IMR-90 (cell line): Measurements from ENCODE around the gene CXXC4. TPM values are rescaled to one million over a fixed set of nuclear protein-coding genes. Genes with fewer than 3 reads are reported as not detected.

Experiments
- ATAC-seq: fragments of 200-7000 bp; cut with Tn5 transposase; 2 replicates; pipeline ENCODE4 v1.9.1; 2020; ENCODE audit warnings: low read depth, mild to moderate bottlenecking, moderate library complexity
- BruUV-seq: library from RNA; stranded (reverse); fragments of 400-500 nt; replicated peaks from 2 replicates; lab custom pipeline; 2021; lab: Mats Ljungman, UMichigan
- CTCF ChIA-PET: fragments of 300-600 bp; formaldehyde crosslinking; extraction: SDS; loops from one replicate; lab custom pipeline; 2021; ENCODE audit warnings: antibody characterized with exemption; lab: Yijun Ruan, JAX
- POLR2A ChIA-PET: fragments of 300-600 bp; sonication (Branson Sonifier 250); formaldehyde crosslinking; loops from one replicate; lab custom pipeline; 2022; ENCODE audit warnings: antibody characterized with exemption; ENCODE audit not compliant: unreplicated experiment; lab: Charles Lee
- DNase-seq: peaks from one replicate; pipeline ENCODE4 v3.0.0; 2013
- H2AFZ ChIP-seq: replicated peaks from 2 replicates; pipeline ENCODE3; 2013; ENCODE audit warnings: low read length, mild to moderate bottlenecking; ENCODE audit not compliant: poor library complexity
- H2AK5ac ChIP-seq: 2 replicates; pipeline ENCODE4 v1.6.1; 2013; ENCODE audit warnings: low read depth, low read length, inconsistent platforms
- H2AK9ac ChIP-seq: replicated peaks from 2 replicates; pipeline ENCODE3; 2013; ENCODE audit warnings: mild to moderate bottlenecking, low read depth, low read length, moderate library complexity; ENCODE audit not compliant: poor library complexity
- H2BK120ac ChIP-seq: 2 replicates; pipeline ENCODE4 v1.6.1; 2013; ENCODE audit warnings: low read depth, low read length, inconsistent platforms
- H2BK15ac ChIP-seq: 3 replicates; pipeline ENCODE4 v1.6.1; 2013; ENCODE audit warnings: low read depth, low read length, inconsistent platforms
- H2BK20ac ChIP-seq: 2 replicates; pipeline ENCODE4 v1.6.1; 2013; ENCODE audit warnings: low read depth, mild to moderate bottlenecking, inconsistent platforms, low read length, moderate library complexity
- H2BK5ac ChIP-seq: 2 replicates; pipeline ENCODE4 v1.6.1; 2013; ENCODE audit warnings: mild to moderate bottlenecking, low read depth, low read length, inconsistent platforms; ENCODE audit not compliant: poor library complexity, severe bottlenecking
- H3K14ac ChIP-seq: replicated peaks from 2 replicates; pipeline ENCODE4 v1.6.1; 2013; ENCODE audit warnings: low read depth, low read length, inconsistent platforms
- H3K18ac ChIP-seq: 2 replicates; pipeline ENCODE4 v1.6.1; 2013; ENCODE audit warnings: low read depth, low read length, control low read depth
- H3K23ac ChIP-seq: 2 replicates; pipeline ENCODE4 v1.6.1; 2013; ENCODE audit warnings: low read depth, low read length, inconsistent platforms
- H3K27ac ChIP-seq: 2 replicates; pipeline ENCODE4 v1.5.1; 2013; ENCODE audit warnings: mild to moderate bottlenecking, control low read depth, low read length; ENCODE audit not compliant: insufficient read depth
- H3K27me3 ChIP-seq: 2 replicates; pipeline ENCODE4 v1.6.1; 2013; ENCODE audit warnings: low read length; ENCODE audit not compliant: control insufficient read depth, insufficient read depth
- H3K36me3 ChIP-seq: 2 replicates; pipeline ENCODE4 v1.6.1; 2013; ENCODE audit warnings: low read length, mixed read lengths; ENCODE audit not compliant: control insufficient read depth, insufficient read depth
- H3K4ac ChIP-seq: 2 replicates; pipeline ENCODE4 v1.6.1; 2013; ENCODE audit warnings: low read depth, low read length, inconsistent platforms
- H3K4me1 ChIP-seq: 2 replicates; pipeline ENCODE4 v1.6.1; 2013; ENCODE audit warnings: low read length, mixed read lengths; ENCODE audit not compliant: control insufficient read depth, insufficient read depth
- H3K4me2 ChIP-seq: 2 replicates; pipeline ENCODE4 v1.6.1; 2013; ENCODE audit warnings: low read depth, mild to moderate bottlenecking, control low read depth, low read length, moderate library complexity
- H3K4me3 ChIP-seq: 2 replicates; pipeline ENCODE4 v1.5.1; 2013; ENCODE audit warnings: low read depth, mild to moderate bottlenecking, control low read depth, low read length, moderate library complexity; ENCODE audit not compliant: insufficient read depth
- H3K56ac ChIP-seq: 2 replicates; pipeline ENCODE4 v1.6.1; 2013; ENCODE audit warnings: low read length, inconsistent platforms; ENCODE audit not compliant: insufficient read depth; ENCODE audit errors: extremely low read depth
- H3K79me1 ChIP-seq, 2 experiments: 2 replicates each; pipeline ENCODE4 v1.6.1; 2013; ENCODE audit warnings: low read length in 2 of 2, inconsistent platforms in 1 of 2, low read depth in 1 of 2
- H3K9ac ChIP-seq: 2 replicates; pipeline ENCODE4 v1.6.1; 2013; ENCODE audit warnings: low read depth, low read length, control low read depth
- H3K9me1 ChIP-seq: 2 replicates; pipeline ENCODE4 v1.6.1; 2013; ENCODE audit warnings: low read length, inconsistent platforms; ENCODE audit not compliant: insufficient read depth
- H3K9me3 ChIP-seq: 2 replicates; pipeline ENCODE4 v1.6.1; 2013; ENCODE audit warnings: low read length; ENCODE audit not compliant: control insufficient read depth, insufficient read depth
- H4K20me1 ChIP-seq: 2 replicates; pipeline ENCODE4 v1.6.1; 2013; ENCODE audit warnings: low read length, inconsistent platforms; ENCODE audit not compliant: insufficient read depth
- H4K5ac ChIP-seq: 2 replicates; pipeline ENCODE4 v1.6.1; 2013; ENCODE audit warnings: mild to moderate bottlenecking, low read depth, low read length, control low read depth
- H4K8ac ChIP-seq, 2 experiments: 2 replicates each; pipeline ENCODE4 v1.6.1; 2013; ENCODE audit warnings: low read depth in 2 of 2, low read length in 2 of 2, control low read depth in 1 of 2, inconsistent platforms in 1 of 2
- H4K91ac ChIP-seq: 2 replicates; pipeline ENCODE4 v1.6.1; 2013; ENCODE audit warnings: low read depth, low read length, inconsistent platforms; ENCODE audit not compliant: insufficient read depth
- MAZ ChIP-seq: IDR thresholded peaks from 2 replicates; pipeline ENCODE4 v1.6.1; 2012; ENCODE audit warnings: low read depth, mild to moderate bottlenecking, low read length, improper control_type of control experiment, moderate library complexity, borderline replicate concordance
- dilution Hi-C: fragments of 300-500 bp; cut with HindIII; formaldehyde crosslinking; loops from one replicate; pipeline ENCODE4 v1.14.3; 2018; ENCODE audit warnings: low sequenced_read_pairs; ENCODE audit not compliant: unreplicated experiment
- in situ Hi-C: fragments of 300-500 bp; cut with MboI; formaldehyde crosslinking; loops from 3 replicates; pipeline ENCODE4 v1.14.3; 2019; ENCODE audit warnings: low sequenced_read_pairs, inconsistent platforms, mixed read lengths
- intact Hi-C: fragments of 100-400 bp; cut with micrococcal nuclease; formaldehyde crosslinking; loops from 2 replicates; pipeline ENCODE4 v1.10.0; 2022
- polyA plus RNA-seq, 3 experiments: library from polyadenylated mRNA; depleted of rRNA; stranded (reverse); fragments of >200 nt; gene quantifications; 2 replicates each; pipeline ENCODE4 v1.2.3, GENCODE V29; 2012; ENCODE audit warnings: low replicate concordance in 1 of 3
- total RNA-seq: library from RNA; depleted of rRNA; stranded (reverse); fragments of >200 nt; gene quantifications from 2 replicates; pipeline ENCODE4 v1.2.3, GENCODE V29; 2012

Gene CXXC4
- total and polyA plus RNA-seq, 2 of the 4 experiments (the other 2 are of a cell fraction): not detected

- Histone ChIP-seq H3K36me3 (no peaks in the 10 kb centered on the region), H3K56ac (no peak overlapping the region), H3K4ac (no peak overlapping the region), H4K91ac (no peak overlapping the region), H3K9me1 (no peaks in the 10 kb centered on the region), H3K9ac (no peak overlapping the region), H4K20me1 (no peaks in the 10 kb centered on the region), H3K14ac (no peak overlapping the region), H3K23ac (no peak overlapping the region), H3K4me2 (no peak overlapping the region), H4K5ac (no peak overlapping the region), H2AK5ac (no peak overlapping the region), H3K9me3 (no peaks in the 10 kb centered on the region), H3K4me3 (no peak overlapping the region), H2BK120ac (no peak overlapping the region), H2BK5ac (no peak overlapping the region), H3K79me1 (no peaks in the 10 kb centered on the region), H4K8ac (no peak overlapping the region), H3K27me3 (no peaks in the 10 kb centered on the region), H3K18ac (no peak overlapping the region), H2AK9ac (no peak overlapping the region), H3K27ac (no peak overlapping the region), H2BK20ac (no peak overlapping the region), H2AFZ (no peak overlapping the region), H3K4me1 (no peaks in the 10 kb centered on the region), H2BK15ac (no peak overlapping the region)
- BruUV-seq: no TSS peak
- ATAC-seq (no peak), DNase-seq (no peak)
- in situ Hi-C loops: no loop called here
- intact Hi-C loops: no loop called here
- dilution Hi-C loops: no loop called here
- POLR2A ChIA-PET: no interaction called here
- no peak for TF ChIP-seq MAZ
- CTCF ChIA-PET: no interaction called here
Measured at GRCh38 chr4:104516884-104517283, 22.2 kb upstream of the CXXC4 start.
